Measurements from ENCODE around the gene CENPO. TPM values are rescaled to one million over a fixed set of nuclear protein-coding genes. Genes with fewer than 3 reads are reported as not detected.
"Not testable (repeated sequence)": the region's sequence is repeated elsewhere in the genome, so short reads cannot be mapped to it uniquely, and the experiment has no call there.

CENPO gene
- total RNA-seq, 1 experiment from 2014 or later, result 42.1 TPM

- DNase-seq (ENCODE audit: low read depth), result no peak
Observed at GRCh38 chr2:24788816-24789215, 4.4 kb upstream of the CENPO start.

GRCh38 chr2:24791452-24791851, 1.8 kb upstream of the CENPO start:
- no peak for DNase-seq (ENCODE audit: low read depth)

- no peak for DNase-seq (ENCODE audit: low read depth)
Observed at GRCh38 chr2:24792542-24792873, 717 bp upstream of the CENPO start.

GRCh38 chr2:24793761-24794435, 673 bp downstream of the CENPO start:
- peak; percentile 39 for DNase-seq (ENCODE audit: low read depth)

- no peak for DNase-seq (ENCODE audit: low read depth)
Observed at GRCh38 chr2:24797644-24798043, 4.4 kb downstream of the CENPO start.

- not testable (repeated sequence) for DNase-seq (ENCODE audit: low read depth)
Observed at GRCh38 chr2:24800487-24800886, 7.3 kb downstream of the CENPO start.

- not testable (repeated sequence) for DNase-seq (ENCODE audit: low read depth)
Observed at GRCh38 chr2:24805811-24806660, 12.8 kb downstream of the CENPO start.

GRCh38 chr2:24806661-24807036, 13.4 kb downstream of the CENPO start:
- DNase-seq (ENCODE audit: low read depth), result no peak

GRCh38 chr2:24809316-24810007, 16.2 kb downstream of the CENPO start:
- DNase-seq (ENCODE audit: low read depth), result no peak

- DNase-seq (ENCODE audit: low read depth), result no peak
Observed at GRCh38 chr2:24813691-24814137, 20.5 kb downstream of the CENPO start.

GRCh38 chr2:24814516-24814915, 21.3 kb downstream of the CENPO start:
- DNase-seq (ENCODE audit: low read depth), result no peak

GRCh38 chr2:24815171-24815570, 21.9 kb downstream of the CENPO start:
- DNase-seq (ENCODE audit: low read depth), result no peak

- no peak for DNase-seq (ENCODE audit: low read depth)
Observed at GRCh38 chr2:24816404-24816803, 23.2 kb downstream of the CENPO start.

GRCh38 chr2:24816884-24817283, 23.7 kb downstream of the CENPO start:
- peak; percentile 83 for DNase-seq (ENCODE audit: low read depth)

- DNase-seq (ENCODE audit: low read depth), result no peak
Observed at GRCh38 chr2:24818721-24819167, 25.5 kb downstream of the CENPO start.

GRCh38 chr2:24819442-24820174, 26.4 kb downstream of the CENPO start:
- DNase-seq (ENCODE audit: low read depth), result no peak

- no peak for DNase-seq (ENCODE audit: low read depth)
Observed at GRCh38 chr2:24820175-24820513, 26.9 kb downstream of the CENPO start.

- no peak for DNase-seq (ENCODE audit: low read depth)
Observed at GRCh38 chr2:24820598-24821432, 27.6 kb downstream of the CENPO start.

- no peak for DNase-seq (ENCODE audit: low read depth)
Observed at GRCh38 chr2:24821433-24821891, 28.2 kb downstream of the CENPO start.

- no peak for DNase-seq (ENCODE audit: low read depth)
Observed at GRCh38 chr2:24822049-24822706, 29.0 kb downstream of the CENPO start.

Data from Daoy (cell line).